Kidney (tissue), 14 donors: ENCODE results near the gene P2RY2. TPM values are rescaled to one million over a fixed set of nuclear protein-coding genes. Genes with fewer than 3 reads are reported as not detected.
A peak's percentile ranks its signal among the peaks of the same experiment; 100 is the strongest.

ENCODE experiments used
- DNase-seq, 5 donors: peaks; one replicate each; pipeline ENCODE4 v3.0.0-alpha.2; 2013 to 2020
- FAIRE-seq: peaks from 2 replicates; lab custom pipeline; 2012; peaks lifted over from hg19 to GRCh38; lab: Jason Lieb, UNC
- H3K27ac ChIP-seq, 2 donors: one replicate each; pipeline ENCODE4 v1.7.0; 2013; ENCODE audit warnings: low read depth in 2 of 2, low read length in 2 of 2, inconsistent platforms in 1 of 2
- H3K27me3 ChIP-seq: one replicate; pipeline ENCODE4 v1.7.1; 2013; ENCODE audit warnings: low read length, inconsistent platforms; ENCODE audit not compliant: control insufficient read depth, insufficient read depth
- H3K36me3 ChIP-seq, 3 donors: one replicate each; pipeline versions ENCODE4 v1.7.0 to v1.7.1; 2013; ENCODE audit warnings: low read length in 3 of 3, control low read depth in 1 of 3, inconsistent platforms in 1 of 3; ENCODE audit not compliant: insufficient read depth in 3 of 3, control insufficient read depth in 2 of 3
- H3K4me1 ChIP-seq, 3 donors: one replicate each; pipeline versions ENCODE4 v1.7.0 to v1.7.1; 2013; ENCODE audit warnings: low read length in 3 of 3, inconsistent platforms in 1 of 3, low read depth in 1 of 3; ENCODE audit not compliant: control insufficient read depth in 2 of 3, insufficient read depth in 2 of 3
- H3K4me3 ChIP-seq, 3 donors: one replicate each; pipeline versions ENCODE4 v1.7.0 to v1.8.1; 2013; ENCODE audit warnings: low read length in 3 of 3, control low read depth in 1 of 3, inconsistent platforms in 1 of 3
- H3K9ac ChIP-seq, 3 donors: one replicate each; pipeline versions ENCODE4 v1.7.0 to v1.7.1; 2013; ENCODE audit warnings: low read length in 3 of 3, control low read depth in 1 of 3, inconsistent platforms in 1 of 3
- H3K9me3 ChIP-seq, 3 donors: one replicate each; pipeline versions ENCODE4 v1.7.0 to v1.7.1; 2013; ENCODE audit warnings: low read length in 3 of 3, control low read depth in 1 of 3, inconsistent platforms in 1 of 3; ENCODE audit not compliant: control insufficient read depth in 2 of 3, insufficient read depth in 1 of 3
- intact Hi-C: fragments of 100-400 bp; cut with DNase I; formaldehyde crosslinking; loops from one replicate; pipeline ENCODE4 v1.11.1; 2022
- polyA plus RNA-seq: library from polyadenylated mRNA; stranded (reverse); fragments of 350-450 nt; fragmentation: Illumina TruSeq; extraction: RNeasy Lipid Tissue Mini Kit (QIAGEN cat#74804); gene quantifications from one replicate; pipeline ENCODE4 v1.2.3, GENCODE V29; 2014; ENCODE audit warnings: low read depth, low replicate concordance; ENCODE audit not compliant: insufficient read depth
- total RNA-seq: library from RNA; stranded (reverse); fragmentation: NEBNext Ultra II Directional; extraction: Animal tissue kit (Norgen Biotek cat#: 25700); gene quantifications from one replicate; pipeline ENCODE4 v1.2.1, GENCODE V29; 2021
- TF ChIP-seq, protein P1 (sequence below): IDR thresholded peaks from 3 replicates; pipeline ENCODE4 v1.5.1; 2012; ENCODE audit warnings: mild to moderate bottlenecking, moderate library complexity, borderline replicate concordance; ENCODE audit not compliant: insufficient read depth; ENCODE audit errors: extremely low read depth
- donor health status: control.
- donor health status: control.
- donor health status: control.
- donor health status: control.
- donor health status: control.
- donor health status: DM: yes; HTN: yes; CAD: no.
- donor health status: Normal renal cell carcinoma (clear cell type).

The P2RY2 gene
- total and polyA plus RNA-seq, 2 donors from 2014 or later = 1.3 to 9.7 TPM

DNA sequence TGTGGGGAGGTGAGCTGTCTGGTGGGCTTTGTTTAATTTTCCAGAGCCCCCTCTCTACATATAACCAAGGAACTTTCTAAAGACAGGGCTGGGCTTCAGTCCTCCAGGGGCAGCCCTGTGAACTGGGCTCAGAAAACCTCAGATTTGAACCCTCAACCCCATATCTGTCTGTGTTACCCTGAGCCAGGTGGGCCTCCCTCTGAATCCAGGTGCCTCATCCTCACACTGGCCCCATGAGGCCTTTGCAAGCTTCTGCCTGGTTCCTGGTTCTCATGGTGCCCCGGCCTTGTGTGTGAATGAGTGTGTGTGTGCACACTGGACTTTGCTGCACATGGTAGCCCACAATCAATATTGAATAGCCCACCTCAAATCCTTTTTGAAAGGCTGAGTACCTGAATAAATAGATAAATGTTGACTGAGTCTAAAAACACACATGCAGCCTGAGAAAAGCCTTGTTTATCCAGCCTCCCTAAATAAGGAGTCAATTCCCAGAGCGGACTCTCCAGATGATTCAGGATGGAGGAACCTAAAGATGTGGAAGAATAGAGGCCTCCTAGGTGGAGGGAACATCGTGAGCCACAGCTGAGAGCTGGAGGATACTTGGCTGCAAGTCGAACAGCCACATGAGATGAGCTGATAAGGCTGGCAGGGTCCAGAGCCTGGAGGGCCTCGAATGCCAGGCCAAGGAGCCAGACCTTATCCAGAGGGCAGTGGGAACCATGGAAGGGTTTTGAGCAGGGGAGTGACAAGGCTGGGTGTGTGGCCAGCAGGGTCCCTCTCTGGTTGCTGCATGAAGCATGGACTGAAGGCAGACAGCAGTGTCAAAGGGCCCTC, 28.1 kb upstream of the P2RY2 start:
- Histone ChIP-seq H3K27ac (no peak overlapping the region), H3K9ac (no peak overlapping the region), H3K4me3 (no peak overlapping the region), H3K27me3 (no peaks in the 10 kb centered on the region), H3K36me3 (no peaks in the 10 kb centered on the region), H3K9me3 (no peaks in the 10 kb centered on the region), H3K4me1 (peaks cover 0 to 3% (median 0%) of the 10 kb centered on the region in 3 donors)
- FAIRE-seq (no peak), DNase-seq (peak in 2 of 5 donors; percentile 18 to 41)
- intact Hi-C loops = no loop called here
- TF ChIP-seq, protein P1, sequence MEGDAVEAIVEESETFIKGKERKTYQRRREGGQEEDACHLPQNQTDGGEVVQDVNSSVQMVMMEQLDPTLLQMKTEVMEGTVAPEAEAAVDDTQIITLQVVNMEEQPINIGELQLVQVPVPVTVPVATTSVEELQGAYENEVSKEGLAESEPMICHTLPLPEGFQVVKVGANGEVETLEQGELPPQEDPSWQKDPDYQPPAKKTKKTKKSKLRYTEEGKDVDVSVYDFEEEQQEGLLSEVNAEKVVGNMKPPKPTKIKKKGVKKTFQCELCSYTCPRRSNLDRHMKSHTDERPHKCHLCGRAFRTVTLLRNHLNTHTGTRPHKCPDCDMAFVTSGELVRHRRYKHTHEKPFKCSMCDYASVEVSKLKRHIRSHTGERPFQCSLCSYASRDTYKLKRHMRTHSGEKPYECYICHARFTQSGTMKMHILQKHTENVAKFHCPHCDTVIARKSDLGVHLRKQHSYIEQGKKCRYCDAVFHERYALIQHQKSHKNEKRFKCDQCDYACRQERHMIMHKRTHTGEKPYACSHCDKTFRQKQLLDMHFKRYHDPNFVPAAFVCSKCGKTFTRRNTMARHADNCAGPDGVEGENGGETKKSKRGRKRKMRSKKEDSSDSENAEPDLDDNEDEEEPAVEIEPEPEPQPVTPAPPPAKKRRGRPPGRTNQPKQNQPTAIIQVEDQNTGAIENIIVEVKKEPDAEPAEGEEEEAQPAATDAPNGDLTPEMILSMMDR = no peak

DNA sequence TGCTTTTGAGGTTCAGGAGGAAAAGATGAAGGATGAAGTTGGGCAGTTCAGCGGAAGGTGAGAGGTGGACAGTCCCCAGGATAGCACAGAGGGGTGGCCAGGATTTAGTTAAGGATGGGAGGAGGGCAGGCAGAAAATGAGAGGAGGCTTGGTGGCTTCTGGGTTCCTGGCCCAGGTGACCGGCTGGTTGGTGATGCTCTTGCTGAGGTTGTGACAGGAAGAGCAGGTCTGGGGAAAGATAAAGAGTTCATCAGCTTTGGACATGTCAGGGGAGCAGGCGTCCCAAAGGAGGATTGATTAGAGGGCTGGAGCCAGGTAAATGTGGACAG, 27.6 kb upstream of the P2RY2 start:
- intact Hi-C loops = no loop called here
- H3K9me3 ChIP-seq = no peaks in the 10 kb centered on the region
- peaks cover 0 to 3% (median 0%) of the 10 kb centered on the region in 3 donors for H3K4me1 ChIP-seq
- no peak for FAIRE-seq
- no peak overlapping the region for H3K9ac ChIP-seq
- H3K36me3 ChIP-seq = no peaks in the 10 kb centered on the region
- H3K27ac ChIP-seq = no peak overlapping the region
- peak in 1 of 5 donors; percentile 16 for DNase-seq
- TF ChIP-seq, protein P1 = no peak
- no peak overlapping the region for H3K4me3 ChIP-seq
- H3K27me3 ChIP-seq = no peaks in the 10 kb centered on the region

DNA sequence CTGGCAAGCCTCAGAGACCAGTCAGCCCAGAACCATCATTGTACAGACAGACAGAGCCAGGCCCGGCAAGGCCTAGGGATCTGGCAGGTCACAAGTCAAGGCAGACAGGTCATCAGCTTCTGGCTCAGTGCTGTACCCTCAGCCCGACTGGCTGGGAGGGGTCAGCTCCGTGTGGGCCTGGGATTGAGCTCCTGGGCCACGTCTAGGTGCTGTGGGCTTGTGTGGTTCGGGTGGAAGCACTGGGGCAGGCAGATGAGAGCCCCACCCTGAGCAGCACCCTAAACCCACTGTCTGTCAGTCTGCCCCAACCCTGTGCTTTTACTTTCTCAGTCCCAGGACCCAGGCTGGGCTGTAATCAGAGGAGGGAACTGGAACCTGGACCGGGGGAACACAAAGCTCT, 26.9 kb upstream of the P2RY2 start:
- Histone ChIP-seq H3K36me3 (no peaks in the 10 kb centered on the region), H3K9me3 (no peaks in the 10 kb centered on the region), H3K27ac (no peak overlapping the region), H3K4me3 (no peak overlapping the region), H3K9ac (no peak overlapping the region), H3K4me1 (peaks cover 0 to 3% (median 0%) of the 10 kb centered on the region in 3 donors), H3K27me3 (no peaks in the 10 kb centered on the region)
- TF ChIP-seq, protein P1 = no peak
- intact Hi-C loops = no loop called here
- no peak for FAIRE-seq
- peak in 1 of 5 donors; percentile 49 for DNase-seq
